ENCODE data around the gene COX5B.

COX5B gene

DNA sequence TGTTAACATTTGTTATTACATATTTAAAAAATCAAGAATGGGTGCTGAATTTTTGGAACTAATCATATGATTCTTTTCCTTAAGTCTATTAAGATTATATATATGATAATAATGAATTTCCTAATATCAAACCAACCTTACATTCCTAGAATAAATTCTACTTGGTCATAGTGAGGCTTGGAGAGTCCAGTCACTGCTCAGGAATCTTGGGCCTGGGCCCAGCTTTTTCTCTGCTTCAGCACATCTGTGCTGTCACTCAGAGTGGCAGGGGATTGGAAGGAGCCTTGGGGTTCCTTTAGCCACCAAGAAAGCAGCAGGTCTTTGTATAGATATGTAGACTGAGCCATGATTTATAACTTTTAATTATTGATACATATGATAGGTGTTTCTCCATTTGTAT, 47.6 kb downstream of the COX5B start:
- ATAC-seq = no peak
- no peak for TF ChIP-seq CSRNP3 (CRISPR knock-in tag; IDR thresholded peaks at IDR 0.05)
- TF ChIP-seq ESRRG (CRISPR knock-in tag; IDR thresholded peaks at IDR 0.05) = no peak
- no peak for TF ChIP-seq ZNF8 (CRISPR knock-in tag; IDR thresholded peaks at IDR 0.05)
- TF ChIP-seq, protein P1, sequence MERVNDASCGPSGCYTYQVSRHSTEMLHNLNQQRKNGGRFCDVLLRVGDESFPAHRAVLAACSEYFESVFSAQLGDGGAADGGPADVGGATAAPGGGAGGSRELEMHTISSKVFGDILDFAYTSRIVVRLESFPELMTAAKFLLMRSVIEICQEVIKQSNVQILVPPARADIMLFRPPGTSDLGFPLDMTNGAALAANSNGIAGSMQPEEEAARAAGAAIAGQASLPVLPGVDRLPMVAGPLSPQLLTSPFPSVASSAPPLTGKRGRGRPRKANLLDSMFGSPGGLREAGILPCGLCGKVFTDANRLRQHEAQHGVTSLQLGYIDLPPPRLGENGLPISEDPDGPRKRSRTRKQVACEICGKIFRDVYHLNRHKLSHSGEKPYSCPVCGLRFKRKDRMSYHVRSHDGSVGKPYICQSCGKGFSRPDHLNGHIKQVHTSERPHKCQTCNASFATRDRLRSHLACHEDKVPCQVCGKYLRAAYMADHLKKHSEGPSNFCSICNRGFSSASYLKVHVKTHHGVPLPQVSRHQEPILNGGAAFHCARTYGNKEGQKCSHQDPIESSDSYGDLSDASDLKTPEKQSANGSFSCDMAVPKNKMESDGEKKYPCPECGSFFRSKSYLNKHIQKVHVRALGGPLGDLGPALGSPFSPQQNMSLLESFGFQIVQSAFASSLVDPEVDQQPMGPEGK (CRISPR knock-in tag; IDR thresholded peaks at IDR 0.05; ENCODE audit: borderline replicate concordance) = no peak

- TF ChIP-seq, protein P1 (CRISPR knock-in tag; IDR thresholded peaks at IDR 0.05; ENCODE audit: borderline replicate concordance) = no peak
- no peak for TF ChIP-seq RARB (CRISPR knock-in tag; IDR thresholded peaks at IDR 0.05)
- TF ChIP-seq CREB5 (CRISPR knock-in tag; IDR thresholded peaks at IDR 0.05; ENCODE audit: low read depth) = no peak
- TF ChIP-seq ARNTL (CRISPR knock-in tag; IDR thresholded peaks at IDR 0.05; ENCODE audit: borderline replicate concordance, low read depth) = no peak
- TF ChIP-seq TSHZ2 (CRISPR knock-in tag; IDR thresholded peaks at IDR 0.05) = no peak
- TF ChIP-seq TOX (CRISPR knock-in tag; IDR thresholded peaks at IDR 0.05; ENCODE audit: borderline replicate concordance) = no peak
- no peak for TF ChIP-seq SNAI2 (CRISPR knock-in tag; IDR thresholded peaks at IDR 0.05)
- no peak for TF ChIP-seq CSRNP3 (CRISPR knock-in tag; IDR thresholded peaks at IDR 0.05)
- TF ChIP-seq POU6F1 (CRISPR knock-in tag; IDR thresholded peaks at IDR 0.05; ENCODE audit: borderline replicate concordance, low read depth) = no peak
- no peak for TF ChIP-seq ISL1 (CRISPR knock-in tag; IDR thresholded peaks at IDR 0.05)
- TF ChIP-seq PPARA (CRISPR knock-in tag; IDR thresholded peaks at IDR 0.05; ENCODE audit: borderline replicate concordance) = no peak
- no peak for TF ChIP-seq ZC3H10 (CRISPR knock-in tag; IDR thresholded peaks at IDR 0.05)
- TF ChIP-seq OSR1 (CRISPR knock-in tag; IDR thresholded peaks at IDR 0.05) = no peak
- no peak for TF ChIP-seq ZFP3 (CRISPR knock-in tag; IDR thresholded peaks at IDR 0.05)
- no peak for TF ChIP-seq ZNF565 (CRISPR knock-in tag; conservative IDR thresholded peaks at IDR 0.05; ENCODE audit: low read depth)
- TF ChIP-seq GLIS3 (CRISPR knock-in tag; IDR thresholded peaks at IDR 0.05) = no peak
- no peak for ATAC-seq
These were observed 49.9 kb downstream of the COX5B start for GRCh38 chr2:97695744-97696143.

All from SK-N-SH treated with all-trans-retinoic acid at 6 μM for 48 hours (cell line).